ENCODE measurements around the gene SLC2A5. TPM values are rescaled to one million over a fixed set of nuclear protein-coding genes. Genes with fewer than 3 reads are reported as not detected.

The SLC2A5 gene
- total and polyA plus RNA-seq, 9 of the 15 experiments (the other 6 are each of a cell fraction or from before 2014, with no cell fraction given): 0.08 TPM; not detected in 8

DNA sequence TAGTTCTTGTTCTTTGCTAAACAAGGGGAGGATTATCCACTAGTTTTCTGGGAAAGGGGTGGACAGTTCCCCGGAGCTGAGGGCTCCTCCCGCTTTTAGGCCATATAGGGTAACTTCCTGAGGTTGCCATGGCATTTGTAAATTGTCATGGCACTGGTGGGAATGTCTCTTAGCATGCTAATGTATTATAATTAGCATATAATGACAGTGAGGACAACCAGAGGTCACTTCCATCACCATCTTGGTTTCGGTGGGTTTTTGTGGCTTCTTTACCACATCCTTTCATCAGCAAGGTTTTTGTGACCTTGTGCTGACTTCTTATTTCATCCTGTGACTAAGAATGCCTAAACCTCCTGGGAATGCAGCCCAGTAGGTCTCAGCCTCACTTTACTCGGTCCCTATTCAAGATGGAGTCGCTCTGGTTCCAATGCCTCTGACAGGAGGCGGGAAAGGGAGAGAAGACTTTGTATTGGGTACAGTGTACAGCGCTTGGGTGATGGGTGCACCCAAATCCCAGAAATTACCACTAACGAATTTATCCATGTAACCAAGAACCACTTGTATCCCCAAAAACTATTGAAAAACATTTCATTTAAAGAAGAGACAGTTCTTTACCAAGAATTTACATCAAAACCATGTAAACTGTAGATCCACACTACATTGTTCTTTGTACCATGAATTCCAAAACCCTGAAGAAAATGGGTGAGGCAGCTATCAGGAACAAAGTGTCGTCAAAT lies 8.7 kb upstream of the SLC2A5 start (continued):
- TF ChIP-seq, protein P1, sequence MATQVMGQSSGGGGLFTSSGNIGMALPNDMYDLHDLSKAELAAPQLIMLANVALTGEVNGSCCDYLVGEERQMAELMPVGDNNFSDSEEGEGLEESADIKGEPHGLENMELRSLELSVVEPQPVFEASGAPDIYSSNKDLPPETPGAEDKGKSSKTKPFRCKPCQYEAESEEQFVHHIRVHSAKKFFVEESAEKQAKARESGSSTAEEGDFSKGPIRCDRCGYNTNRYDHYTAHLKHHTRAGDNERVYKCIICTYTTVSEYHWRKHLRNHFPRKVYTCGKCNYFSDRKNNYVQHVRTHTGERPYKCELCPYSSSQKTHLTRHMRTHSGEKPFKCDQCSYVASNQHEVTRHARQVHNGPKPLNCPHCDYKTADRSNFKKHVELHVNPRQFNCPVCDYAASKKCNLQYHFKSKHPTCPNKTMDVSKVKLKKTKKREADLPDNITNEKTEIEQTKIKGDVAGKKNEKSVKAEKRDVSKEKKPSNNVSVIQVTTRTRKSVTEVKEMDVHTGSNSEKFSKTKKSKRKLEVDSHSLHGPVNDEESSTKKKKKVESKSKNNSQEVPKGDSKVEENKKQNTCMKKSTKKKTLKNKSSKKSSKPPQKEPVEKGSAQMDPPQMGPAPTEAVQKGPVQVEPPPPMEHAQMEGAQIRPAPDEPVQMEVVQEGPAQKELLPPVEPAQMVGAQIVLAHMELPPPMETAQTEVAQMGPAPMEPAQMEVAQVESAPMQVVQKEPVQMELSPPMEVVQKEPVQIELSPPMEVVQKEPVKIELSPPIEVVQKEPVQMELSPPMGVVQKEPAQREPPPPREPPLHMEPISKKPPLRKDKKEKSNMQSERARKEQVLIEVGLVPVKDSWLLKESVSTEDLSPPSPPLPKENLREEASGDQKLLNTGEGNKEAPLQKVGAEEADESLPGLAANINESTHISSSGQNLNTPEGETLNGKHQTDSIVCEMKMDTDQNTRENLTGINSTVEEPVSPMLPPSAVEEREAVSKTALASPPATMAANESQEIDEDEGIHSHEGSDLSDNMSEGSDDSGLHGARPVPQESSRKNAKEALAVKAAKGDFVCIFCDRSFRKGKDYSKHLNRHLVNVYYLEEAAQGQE (IDR thresholded peaks at IDR 0.05; ENCODE audit: borderline replicate concordance): no peak
- TF ChIP-seq, protein P1 (CRISPR knock-in tag; IDR thresholded peaks at IDR 0.05; ENCODE audit: low read depth): 0 out of 2 replicates have a peak, but pooled peaks have one; percentile 47
- TF ChIP-seq, protein P2, sequence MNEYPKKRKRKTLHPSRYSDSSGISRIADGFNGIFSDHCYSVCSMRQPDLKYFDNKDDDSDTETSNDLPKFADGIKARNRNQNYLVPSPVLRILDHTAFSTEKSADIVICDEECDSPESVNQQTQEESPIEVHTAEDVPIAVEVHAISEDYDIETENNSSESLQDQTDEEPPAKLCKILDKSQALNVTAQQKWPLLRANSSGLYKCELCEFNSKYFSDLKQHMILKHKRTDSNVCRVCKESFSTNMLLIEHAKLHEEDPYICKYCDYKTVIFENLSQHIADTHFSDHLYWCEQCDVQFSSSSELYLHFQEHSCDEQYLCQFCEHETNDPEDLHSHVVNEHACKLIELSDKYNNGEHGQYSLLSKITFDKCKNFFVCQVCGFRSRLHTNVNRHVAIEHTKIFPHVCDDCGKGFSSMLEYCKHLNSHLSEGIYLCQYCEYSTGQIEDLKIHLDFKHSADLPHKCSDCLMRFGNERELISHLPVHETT (CRISPR knock-in tag; conservative IDR thresholded peaks at IDR 0.05 in 1 of 2, IDR thresholded peaks at IDR 0.05 in 1 of 2): peak in 1 of 2 experiments; percentile 93; a peak in 2 of 4 replicates
- TF ChIP-seq NR2C1 (IDR thresholded peaks at IDR 0.05) (no peak), NR2C1 (tag; IDR thresholded peaks at IDR 0.05) (0 out of 2 replicates have a peak, but pooled peaks have one; percentile 17), TBP (optimal IDR thresholded peaks at IDR 0.05; ENCODE audit: low read depth, low read length) (no peak), ZNF175 (CRISPR knock-in tag; IDR thresholded peaks at IDR 0.05; ENCODE audit: low read depth) (peak; percentile 99), XRCC5 (IDR thresholded peaks at IDR 0.05; ENCODE audit: low read depth, low read length) (no peak), SRSF3 (IDR thresholded peaks at IDR 0.05; ENCODE audit: insufficient read depth, low read length) (no peak), SUPT5H (IDR thresholded peaks at IDR 0.05) (no peak), ZNF311 (CRISPR knock-in tag; IDR thresholded peaks at IDR 0.05) (peak; percentile 95), DMBX1 (CRISPR knock-in tag; IDR thresholded peaks at IDR 0.05; ENCODE audit: borderline replicate concordance) (peak; percentile 84; the same call in 1 of the 2 replicates)
- TF ChIP-seq, protein P3, sequence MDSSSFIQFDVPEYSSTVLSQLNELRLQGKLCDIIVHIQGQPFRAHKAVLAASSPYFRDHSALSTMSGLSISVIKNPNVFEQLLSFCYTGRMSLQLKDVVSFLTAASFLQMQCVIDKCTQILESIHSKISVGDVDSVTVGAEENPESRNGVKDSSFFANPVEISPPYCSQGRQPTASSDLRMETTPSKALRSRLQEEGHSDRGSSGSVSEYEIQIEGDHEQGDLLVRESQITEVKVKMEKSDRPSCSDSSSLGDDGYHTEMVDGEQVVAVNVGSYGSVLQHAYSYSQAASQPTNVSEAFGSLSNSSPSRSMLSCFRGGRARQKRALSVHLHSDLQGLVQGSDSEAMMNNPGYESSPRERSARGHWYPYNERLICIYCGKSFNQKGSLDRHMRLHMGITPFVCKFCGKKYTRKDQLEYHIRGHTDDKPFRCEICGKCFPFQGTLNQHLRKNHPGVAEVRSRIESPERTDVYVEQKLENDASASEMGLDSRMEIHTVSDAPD (CRISPR knock-in tag; IDR thresholded peaks at IDR 0.05): peak; percentile 68; the same call in 1 of the 2 replicates
- TF ChIP-seq, protein P4, sequence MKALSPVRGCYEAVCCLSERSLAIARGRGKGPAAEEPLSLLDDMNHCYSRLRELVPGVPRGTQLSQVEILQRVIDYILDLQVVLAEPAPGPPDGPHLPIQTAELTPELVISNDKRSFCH (CRISPR knock-in tag; IDR thresholded peaks at IDR 0.05): no peak
- TF ChIP-seq, protein P4 (tag; IDR thresholded peaks at IDR 0.05): peak; percentile 96
